GM20000 (cell line): Measurements from ENCODE around the gene BARHL2.

Source experiments
- DNase-seq: peaks from one replicate; pipeline ENCODE4 v3.0.0; 2012; ENCODE audit warnings: low spot score
- CTCF ChIP-seq: IDR thresholded peaks from 2 replicates; pipeline ENCODE4 v1.5.1; 2012; ENCODE audit warnings: mild to moderate bottlenecking, control low read depth; ENCODE audit errors: extremely low read depth, missing control alignments

The BARHL2 gene

GRCh38 chr1:90687747-90688146 is 29.4 kb downstream of the BARHL2 start:
- no peak for TF ChIP-seq CTCF

GRCh38 chr1:90675161-90675847 is 41.8 kb downstream of the BARHL2 start:
- TF ChIP-seq CTCF: no peak

More at GRCh38 chr1:90687747-90688146, 29.4 kb downstream of the BARHL2 start:
- no peak for DNase-seq

GRCh38 chr1:90671741-90672140 is 45.4 kb downstream of the BARHL2 start:
- no peak for DNase-seq

More at GRCh38 chr1:90675161-90675847, 41.8 kb downstream of the BARHL2 start:
- no peak for DNase-seq

GRCh38 chr1:90671251-90671650 is 45.9 kb downstream of the BARHL2 start:
- no peak for TF ChIP-seq CTCF
- no peak for DNase-seq

More at GRCh38 chr1:90671741-90672140, 45.4 kb downstream of the BARHL2 start:
- TF ChIP-seq CTCF: no peak
